Activated T-cell treated with anti-CD3 and anti-CD28 coated beads, Interleukin-2, amount 50 U/mL, for 4 hours (primary cell): ENCODE measurements around the gene PHLDA1. TPM values are rescaled to one million over a fixed set of nuclear protein-coding genes. Genes with fewer than 3 reads are reported as not detected.
"Not testable (repeated sequence)": the region's sequence is repeated elsewhere in the genome, so short reads cannot be mapped to it uniquely, and the experiment has no call there.

Source experiments
- ATAC-seq, 2 donors: fragments of 200-7000 bp; cut with Tn5 transposase; one replicate each; pipeline ENCODE4 v1.10.0; 2021
- DNase-seq: peaks from one replicate; pipeline ENCODE4 v3.0.0-alpha.2; 2020
- H3K27me3 Mint-ChIP-seq: one replicate; pipeline ENCODE4 v1.8.0; 2021; ENCODE audit warnings: low read depth, mixed read lengths
- H3K36me3 Mint-ChIP-seq: one replicate; pipeline ENCODE4 v1.8.0; 2022; ENCODE audit warnings: mixed read lengths; ENCODE audit not compliant: insufficient read depth
- H3K4me1 Mint-ChIP-seq: one replicate; pipeline ENCODE4 v1.8.0; 2021; ENCODE audit warnings: low read depth, mixed read lengths
- H3K4me3 Mint-ChIP-seq: one replicate; pipeline ENCODE4 v1.8.0; 2021; ENCODE audit warnings: mild to moderate bottlenecking, moderate library complexity, mixed read lengths
- H3K9me3 Mint-ChIP-seq: one replicate; pipeline ENCODE4 v1.8.0; 2021; ENCODE audit warnings: mixed read lengths
- total RNA-seq, 3 donors: library from RNA; stranded (reverse); gene quantifications; one replicate each; pipeline ENCODE4 v1.2.1, GENCODE V29; 2021

Gene PHLDA1
- total RNA-seq, 3 donors from 2014 or later: 36.8 to 52.2 (median 37.2) TPM

GRCh38 chr12:75994069-75994740 lies 37.4 kb downstream of the PHLDA1 start:
- no peaks in the 10 kb centered on the region for H3K9me3 Mint-ChIP-seq
- no peaks in the 10 kb centered on the region for H3K36me3 Mint-ChIP-seq
- H3K27me3 Mint-ChIP-seq: no peaks in the 10 kb centered on the region
- no peak for DNase-seq
- H3K4me3 Mint-ChIP-seq: no peak overlapping the region
- H3K4me1 Mint-ChIP-seq: peaks cover 20% of the 10 kb centered on the region
- ATAC-seq: peak; percentile 66 to 83

GRCh38 chr12:75991753-75992152 lies 39.8 kb downstream of the PHLDA1 start:
- DNase-seq: no peak
- ATAC-seq: no peak
- H3K27me3 Mint-ChIP-seq: no peaks in the 10 kb centered on the region
- no peaks in the 10 kb centered on the region for H3K36me3 Mint-ChIP-seq
- H3K4me3 Mint-ChIP-seq: no peak overlapping the region
- peaks cover 3% of the 10 kb centered on the region for H3K9me3 Mint-ChIP-seq
- H3K4me1 Mint-ChIP-seq: peaks cover 20% of the 10 kb centered on the region

- no peaks in the 10 kb centered on the region for H3K27me3 Mint-ChIP-seq
- H3K4me3 Mint-ChIP-seq: no peak overlapping the region
- DNase-seq (no peak), ATAC-seq (no peak)
- no peaks in the 10 kb centered on the region for H3K36me3 Mint-ChIP-seq
- H3K9me3 Mint-ChIP-seq: peaks cover 3% of the 10 kb centered on the region
- peaks cover 27% of the 10 kb centered on the region for H3K4me1 Mint-ChIP-seq
Measured at GRCh38 chr12:75990189-75990912, 41.2 kb downstream of the PHLDA1 start.

- not testable (repeated sequence) for DNase-seq, H3K9me3 Mint-ChIP-seq, H3K27me3 Mint-ChIP-seq, H3K36me3 Mint-ChIP-seq, H3K4me3 Mint-ChIP-seq
- peaks cover 28% of the 10 kb centered on the region for H3K4me1 Mint-ChIP-seq
- ATAC-seq: peak; percentile 27 to 32
Measured at GRCh38 chr12:75987709-75988108, 43.9 kb downstream of the PHLDA1 start.

- H3K27me3 Mint-ChIP-seq: no peaks in the 10 kb centered on the region
- H3K4me1 Mint-ChIP-seq: peaks cover 37% of the 10 kb centered on the region
- H3K36me3 Mint-ChIP-seq: no peaks in the 10 kb centered on the region
- no peak overlapping the region for H3K4me3 Mint-ChIP-seq
- DNase-seq (no peak), ATAC-seq (peak in 1 of 2 donors; percentile 54)
- peaks cover 3% of the 10 kb centered on the region for H3K9me3 Mint-ChIP-seq
Measured at GRCh38 chr12:75986001-75986746, 45.4 kb downstream of the PHLDA1 start.

- ATAC-seq (no peak), DNase-seq (no peak)
- Mint-ChIP-seq H3K9me3 (peaks cover 3% of the 10 kb centered on the region), H3K4me1 (peaks cover 40% of the 10 kb centered on the region), H3K36me3 (no peaks in the 10 kb centered on the region), H3K27me3 (no peaks in the 10 kb centered on the region), H3K4me3 (no peak overlapping the region)
Measured at GRCh38 chr12:75985566-75985965, 46.0 kb downstream of the PHLDA1 start.

- no peak for DNase-seq
- H3K4me1 Mint-ChIP-seq: peaks cover 47% of the 10 kb centered on the region
- H3K9me3 Mint-ChIP-seq: peaks cover 3% of the 10 kb centered on the region
- peak in 1 of 2 donors; percentile 23 for ATAC-seq
- no peak overlapping the region for H3K4me3 Mint-ChIP-seq
- no peaks in the 10 kb centered on the region for H3K27me3 Mint-ChIP-seq
- no peaks in the 10 kb centered on the region for H3K36me3 Mint-ChIP-seq
Measured at GRCh38 chr12:75984577-75985182, 46.9 kb downstream of the PHLDA1 start.

GRCh38 chr12:75983851-75984250 lies 47.7 kb downstream of the PHLDA1 start:
- not testable (repeated sequence) for H3K27me3 Mint-ChIP-seq, H3K36me3 Mint-ChIP-seq, H3K9me3 Mint-ChIP-seq, DNase-seq, H3K4me3 Mint-ChIP-seq, ATAC-seq
- H3K4me1 Mint-ChIP-seq: peaks cover 55% of the 10 kb centered on the region

GRCh38 chr12:75982979-75983660 lies 48.5 kb downstream of the PHLDA1 start:
- Mint-ChIP-seq H3K36me3 (no peaks in the 10 kb centered on the region), H3K4me1 (peaks cover 62% of the 10 kb centered on the region), H3K9me3 (no peaks in the 10 kb centered on the region), H3K27me3 (no peaks in the 10 kb centered on the region), H3K4me3 (peak overlapping the region; percentile 3)
- ATAC-seq (no peak), DNase-seq (no peak)

- Mint-ChIP-seq H3K4me3 (no peak overlapping the region), H3K9me3 (no peaks in the 10 kb centered on the region), H3K27me3 (no peaks in the 10 kb centered on the region), H3K36me3 (no peaks in the 10 kb centered on the region), H3K4me1 (peaks cover 72% of the 10 kb centered on the region)
- DNase-seq: no peak
- no peak for ATAC-seq
Measured at GRCh38 chr12:75982169-75982564, 49.4 kb downstream of the PHLDA1 start.

GRCh38 chr12:75981247-75982168 lies 50.1 kb downstream of the PHLDA1 start:
- no peak for ATAC-seq
- no peaks in the 10 kb centered on the region for H3K27me3 Mint-ChIP-seq
- peaks cover 75% of the 10 kb centered on the region for H3K4me1 Mint-ChIP-seq
- no peak for DNase-seq
- H3K9me3 Mint-ChIP-seq: no peaks in the 10 kb centered on the region
- H3K4me3 Mint-ChIP-seq: no peak overlapping the region
- H3K36me3 Mint-ChIP-seq: no peaks in the 10 kb centered on the region

- H3K36me3 Mint-ChIP-seq: no peaks in the 10 kb centered on the region
- peaks cover 67% of the 10 kb centered on the region for H3K4me1 Mint-ChIP-seq
- peak overlapping the region; percentile 72 for H3K4me3 Mint-ChIP-seq
- peak; percentile 82 for ATAC-seq
- H3K9me3 Mint-ChIP-seq: no peaks in the 10 kb centered on the region
- DNase-seq: no peak
- no peaks in the 10 kb centered on the region for H3K27me3 Mint-ChIP-seq
Measured at GRCh38 chr12:75979181-75979580, 52.4 kb downstream of the PHLDA1 start.

- peak overlapping the region; percentile 72 for H3K4me3 Mint-ChIP-seq
- no peaks in the 10 kb centered on the region for H3K9me3 Mint-ChIP-seq
- H3K36me3 Mint-ChIP-seq: no peaks in the 10 kb centered on the region
- peak; percentile 53 for ATAC-seq
- peaks cover 64% of the 10 kb centered on the region for H3K4me1 Mint-ChIP-seq
- H3K27me3 Mint-ChIP-seq: no peaks in the 10 kb centered on the region
- DNase-seq: no peak
Measured at GRCh38 chr12:75978677-75979076, 52.9 kb downstream of the PHLDA1 start.
